Measurements from ENCODE around the gene ACOT7. TPM values are rescaled to one million over a fixed set of nuclear protein-coding genes. Genes with fewer than 3 reads are reported as not detected.

The ACOT7 gene
- total RNA-seq, 1 donor from 2014 or later: 35.1 TPM

DNA sequence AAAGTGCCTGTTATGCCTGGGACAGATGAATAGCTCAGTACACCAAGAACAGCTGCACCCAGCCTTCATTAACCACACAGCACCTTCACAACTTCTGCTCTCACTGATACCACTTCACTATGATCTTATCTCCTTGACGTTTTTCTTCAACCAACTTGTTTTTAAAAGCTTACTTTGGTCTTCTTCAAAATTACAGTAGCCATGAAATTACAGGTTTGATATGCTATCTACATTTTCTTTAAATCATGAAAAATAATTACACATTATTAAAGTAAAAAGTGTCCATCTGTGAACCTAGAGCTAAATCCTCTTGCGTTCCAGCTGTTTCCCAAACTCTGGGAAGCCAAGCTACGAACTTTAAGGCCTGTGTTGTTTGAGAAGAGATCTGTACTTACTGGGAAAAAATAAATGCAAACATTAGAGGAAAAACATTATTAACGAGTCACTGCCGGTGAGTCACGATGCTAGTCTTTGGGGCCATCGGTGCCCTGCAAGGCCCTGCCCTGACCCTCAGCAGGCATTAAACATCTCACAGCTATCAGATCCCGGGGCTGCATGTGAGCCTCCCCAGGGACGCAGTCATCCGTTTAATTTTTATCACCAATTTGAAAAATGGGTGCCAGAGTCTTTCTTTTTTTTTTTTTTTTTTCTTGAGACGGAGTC lies 76.3 kb downstream of the ACOT7 start:
- TF ChIP-seq, protein P1, sequence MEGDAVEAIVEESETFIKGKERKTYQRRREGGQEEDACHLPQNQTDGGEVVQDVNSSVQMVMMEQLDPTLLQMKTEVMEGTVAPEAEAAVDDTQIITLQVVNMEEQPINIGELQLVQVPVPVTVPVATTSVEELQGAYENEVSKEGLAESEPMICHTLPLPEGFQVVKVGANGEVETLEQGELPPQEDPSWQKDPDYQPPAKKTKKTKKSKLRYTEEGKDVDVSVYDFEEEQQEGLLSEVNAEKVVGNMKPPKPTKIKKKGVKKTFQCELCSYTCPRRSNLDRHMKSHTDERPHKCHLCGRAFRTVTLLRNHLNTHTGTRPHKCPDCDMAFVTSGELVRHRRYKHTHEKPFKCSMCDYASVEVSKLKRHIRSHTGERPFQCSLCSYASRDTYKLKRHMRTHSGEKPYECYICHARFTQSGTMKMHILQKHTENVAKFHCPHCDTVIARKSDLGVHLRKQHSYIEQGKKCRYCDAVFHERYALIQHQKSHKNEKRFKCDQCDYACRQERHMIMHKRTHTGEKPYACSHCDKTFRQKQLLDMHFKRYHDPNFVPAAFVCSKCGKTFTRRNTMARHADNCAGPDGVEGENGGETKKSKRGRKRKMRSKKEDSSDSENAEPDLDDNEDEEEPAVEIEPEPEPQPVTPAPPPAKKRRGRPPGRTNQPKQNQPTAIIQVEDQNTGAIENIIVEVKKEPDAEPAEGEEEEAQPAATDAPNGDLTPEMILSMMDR (IDR thresholded peaks at IDR 0.05; ENCODE audit: unreplicated experiment): no peak
- H3K4me3 Mint-ChIP-seq (ENCODE audit: unreplicated experiment): no peak overlapping the region
- H3K36me3 Mint-ChIP-seq (ENCODE audit: low read depth, unreplicated experiment): no peaks in the 10 kb centered on the region
- no peaks in the 10 kb centered on the region for H3K9me3 Mint-ChIP-seq (ENCODE audit: unreplicated experiment)
- peaks cover 5% of the 10 kb centered on the region for H3K4me1 Mint-ChIP-seq (ENCODE audit: unreplicated experiment)
- DNase-seq (ENCODE audit: low spot score): no peak
- no peak overlapping the region for H3K27ac Mint-ChIP-seq (ENCODE audit: unreplicated experiment)
- peaks cover 1% of the 10 kb centered on the region for H3K27me3 Mint-ChIP-seq (ENCODE audit: unreplicated experiment)

DNA sequence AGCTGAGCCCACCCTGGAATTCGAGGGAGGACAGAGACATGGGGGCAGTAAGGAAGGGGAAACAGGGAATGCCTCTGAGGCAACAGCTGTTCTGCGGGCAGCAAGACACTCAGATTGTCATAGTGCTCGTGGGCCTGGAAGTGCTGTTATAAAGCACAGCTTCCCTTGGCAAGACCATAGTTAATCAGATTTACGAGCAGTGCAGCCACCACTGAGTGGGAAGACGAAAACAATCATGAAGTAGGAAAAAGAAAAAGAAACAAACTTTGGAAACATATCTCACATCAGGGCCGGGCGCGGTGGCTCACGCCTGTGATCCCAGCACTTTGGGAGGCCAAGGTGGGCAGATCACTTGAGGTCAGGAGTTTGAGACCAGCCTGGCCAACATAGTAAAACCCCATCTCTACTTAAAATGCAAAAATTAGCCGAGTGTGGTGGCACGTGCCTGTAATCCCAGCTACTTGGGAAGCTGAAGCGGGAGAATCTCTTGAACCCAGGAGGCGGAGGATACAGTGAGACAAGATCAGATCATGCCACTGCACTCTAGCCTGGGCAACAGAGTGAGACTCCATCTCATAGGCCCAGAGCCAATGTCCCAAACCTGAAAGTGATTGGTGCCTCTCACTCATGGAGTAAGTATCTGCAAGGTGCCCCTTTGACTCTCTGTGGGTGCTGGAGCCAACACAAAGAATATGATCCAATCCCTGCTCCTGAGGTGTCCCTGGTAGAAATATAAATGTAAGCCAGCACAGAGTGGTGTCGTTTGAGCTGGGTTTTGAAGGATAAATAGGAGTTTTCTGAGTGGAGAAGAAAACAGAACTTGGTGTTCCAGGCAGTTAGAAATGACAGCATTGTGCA lies 77.1 kb downstream of the ACOT7 start:
- Mint-ChIP-seq H3K4me3 (ENCODE audit: unreplicated experiment) (no peak overlapping the region), H3K9me3 (ENCODE audit: unreplicated experiment) (no peaks in the 10 kb centered on the region), H3K27ac (ENCODE audit: unreplicated experiment) (no peak overlapping the region), H3K4me1 (ENCODE audit: unreplicated experiment) (peaks cover 5% of the 10 kb centered on the region), H3K36me3 (ENCODE audit: low read depth, unreplicated experiment) (no peaks in the 10 kb centered on the region), H3K27me3 (ENCODE audit: unreplicated experiment) (peaks cover 1% of the 10 kb centered on the region)
- TF ChIP-seq, protein P1 (IDR thresholded peaks at IDR 0.05; ENCODE audit: unreplicated experiment): no peak
- DNase-seq (ENCODE audit: low spot score): no peak

DNA sequence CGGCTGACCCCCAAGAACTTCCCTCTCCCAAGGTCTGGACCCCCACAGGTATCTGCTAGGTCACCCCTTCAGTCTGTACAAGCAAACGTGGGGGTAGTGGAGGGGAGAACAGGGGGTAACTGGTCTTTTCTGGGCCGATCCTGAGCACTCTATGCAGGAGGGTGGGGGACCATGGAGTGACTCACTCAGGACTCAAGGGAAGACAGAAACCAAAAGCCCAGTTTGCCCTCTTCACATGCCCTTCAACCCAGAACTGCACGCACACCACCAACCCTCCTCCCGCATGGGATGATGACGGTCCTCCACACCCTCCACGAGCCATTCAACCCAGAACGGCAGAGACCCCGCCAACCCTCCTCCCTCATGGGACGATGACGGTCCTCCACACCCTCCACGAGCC lies 79.1 kb downstream of the ACOT7 start:
- DNase-seq (ENCODE audit: low spot score): no peak
- H3K4me1 Mint-ChIP-seq (ENCODE audit: unreplicated experiment): peaks cover 5% of the 10 kb centered on the region
- no peaks in the 10 kb centered on the region for H3K9me3 Mint-ChIP-seq (ENCODE audit: unreplicated experiment)
- H3K27ac Mint-ChIP-seq (ENCODE audit: unreplicated experiment): no peak overlapping the region
- peaks cover 4% of the 10 kb centered on the region for H3K27me3 Mint-ChIP-seq (ENCODE audit: unreplicated experiment)
- TF ChIP-seq, protein P1 (IDR thresholded peaks at IDR 0.05; ENCODE audit: unreplicated experiment): no peak
- peaks cover 5% of the 10 kb centered on the region for H3K36me3 Mint-ChIP-seq (ENCODE audit: low read depth, unreplicated experiment)
- H3K4me3 Mint-ChIP-seq (ENCODE audit: unreplicated experiment): no peak overlapping the region

DNA sequence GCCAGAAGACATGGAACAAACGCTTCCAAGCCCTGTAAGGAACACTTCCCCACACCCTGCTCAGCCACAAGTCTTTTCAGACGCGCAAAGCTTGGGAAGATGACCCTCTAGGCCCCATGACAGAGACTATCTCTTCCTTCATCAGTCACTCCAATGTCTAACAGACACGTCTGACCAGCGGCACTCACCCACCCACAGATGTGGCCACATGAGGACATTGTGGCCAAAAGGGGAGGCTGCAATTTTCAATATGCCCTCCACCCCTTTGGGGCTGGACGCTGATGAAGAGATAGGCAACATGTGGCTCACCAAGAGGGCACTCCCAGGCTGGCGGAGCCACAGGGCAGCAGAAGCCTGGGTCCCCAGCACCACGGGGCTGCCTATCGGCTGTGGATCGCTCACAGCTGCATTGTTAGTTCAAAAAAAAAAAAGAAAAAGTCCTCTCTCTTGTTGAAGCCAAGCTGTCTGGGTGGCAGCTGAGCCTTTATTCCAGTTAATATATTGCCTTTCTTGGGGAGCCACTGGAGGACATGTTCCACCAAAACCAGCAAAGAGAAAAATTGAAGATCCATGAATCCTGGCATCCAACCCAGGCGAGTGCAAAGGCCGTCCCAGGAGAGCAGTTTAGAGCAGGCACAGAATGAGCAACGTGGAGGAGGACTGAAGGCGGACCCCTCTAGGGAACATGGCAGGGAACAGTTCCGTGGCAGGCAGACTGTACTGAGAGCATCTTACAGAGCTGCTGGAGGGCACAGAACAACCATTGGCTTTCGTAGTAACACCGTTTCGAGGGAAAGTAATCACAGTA lies 80.0 kb downstream of the ACOT7 start:
- no peak for DNase-seq (ENCODE audit: low spot score)
- Mint-ChIP-seq H3K4me1 (ENCODE audit: unreplicated experiment) (peaks cover 5% of the 10 kb centered on the region), H3K27me3 (ENCODE audit: unreplicated experiment) (peaks cover 4% of the 10 kb centered on the region), H3K36me3 (ENCODE audit: low read depth, unreplicated experiment) (peaks cover 9% of the 10 kb centered on the region), H3K9me3 (ENCODE audit: unreplicated experiment) (no peaks in the 10 kb centered on the region), H3K27ac (ENCODE audit: unreplicated experiment) (no peak overlapping the region), H3K4me3 (ENCODE audit: unreplicated experiment) (no peak overlapping the region)
- TF ChIP-seq, protein P1 (IDR thresholded peaks at IDR 0.05; ENCODE audit: unreplicated experiment): no peak

All from endothelial cell (in vitro differentiated cells).